Amniotic epithelial cell (primary cell): ENCODE results near the gene BIRC6.

Experiments
- DNase-seq: peaks from one replicate; pipeline ENCODE4 v3.0.0-alpha.2; 2010; ENCODE audit warnings: low read depth

Gene BIRC6

GRCh38 chr2:32376756-32377155, 19.9 kb downstream of the BIRC6 start:
- DNase-seq = no peak

GRCh38 chr2:32377928-32378327, 21.1 kb downstream of the BIRC6 start:
- peak; percentile 15 for DNase-seq

- DNase-seq = no peak
Measured at GRCh38 chr2:32379352-32379751, 22.5 kb downstream of the BIRC6 start.

GRCh38 chr2:32383858-32384257, 27.0 kb downstream of the BIRC6 start:
- no peak for DNase-seq

GRCh38 chr2:32384529-32384928, 27.7 kb downstream of the BIRC6 start:
- no peak for DNase-seq

GRCh38 chr2:32386739-32387138, 29.9 kb downstream of the BIRC6 start:
- DNase-seq = peak; percentile 45

GRCh38 chr2:32399221-32399620, 42.4 kb downstream of the BIRC6 start:
- DNase-seq = no peak

- DNase-seq = no peak
Measured at GRCh38 chr2:32402091-32402490, 45.3 kb downstream of the BIRC6 start.

- DNase-seq = no peak
Measured at GRCh38 chr2:32403782-32404181, 47.0 kb downstream of the BIRC6 start.

GRCh38 chr2:32404691-32405090, 47.9 kb downstream of the BIRC6 start:
- DNase-seq = no peak

- no peak for DNase-seq
Measured at GRCh38 chr2:32416519-32416918, 59.7 kb downstream of the BIRC6 start.

GRCh38 chr2:32417659-32418058, 60.8 kb downstream of the BIRC6 start:
- DNase-seq = no peak

- peak; percentile 88 for DNase-seq
Measured at GRCh38 chr2:32418778-32419177, 62.0 kb downstream of the BIRC6 start.

GRCh38 chr2:32422133-32422532, 65.3 kb downstream of the BIRC6 start:
- DNase-seq = peak; percentile 17

- peak; percentile 38 for DNase-seq
Measured at GRCh38 chr2:32423536-32423935, 66.7 kb downstream of the BIRC6 start.

GRCh38 chr2:32424739-32425138, 67.9 kb downstream of the BIRC6 start:
- no peak for DNase-seq

- peak; percentile 33 for DNase-seq
Measured at GRCh38 chr2:32425719-32426141, 68.9 kb downstream of the BIRC6 start.

- DNase-seq = peak; percentile 61
Measured at GRCh38 chr2:32427672-32428610, 71.1 kb downstream of the BIRC6 start.

- DNase-seq = no peak
Measured at GRCh38 chr2:32430804-32431203, 74.0 kb downstream of the BIRC6 start.

- no peak for DNase-seq
Measured at GRCh38 chr2:32436150-32436549, 79.3 kb downstream of the BIRC6 start.

GRCh38 chr2:32442020-32442467, 85.2 kb downstream of the BIRC6 start:
- no peak for DNase-seq

GRCh38 chr2:32446369-32446768, 89.5 kb downstream of the BIRC6 start:
- no peak for DNase-seq

GRCh38 chr2:32450851-32451250, 94.0 kb downstream of the BIRC6 start:
- DNase-seq = no peak
